ENCODE results near the gene IGF1R. TPM values are rescaled to one million over a fixed set of nuclear protein-coding genes. Genes with fewer than 3 reads are reported as not detected.

IGF1R gene
- total RNA-seq, 1 donor from 2014 or later = 62.7 TPM

GRCh38 chr15:98769867-98770266, 121.5 kb downstream of the IGF1R start:
- Histone ChIP-seq H3K4me3 (ENCODE audit: low read depth, low read length) (no peak overlapping the region), H3K36me3 (ENCODE audit: control insufficient read depth, insufficient read depth, low read length) (no peaks in the 10 kb centered on the region), H3K27me3 (ENCODE audit: control insufficient read depth, insufficient read depth, low read length) (no peaks in the 10 kb centered on the region)
- DNase-seq (ENCODE audit: low read depth) = no peak
- TF ChIP-seq, protein P1, sequence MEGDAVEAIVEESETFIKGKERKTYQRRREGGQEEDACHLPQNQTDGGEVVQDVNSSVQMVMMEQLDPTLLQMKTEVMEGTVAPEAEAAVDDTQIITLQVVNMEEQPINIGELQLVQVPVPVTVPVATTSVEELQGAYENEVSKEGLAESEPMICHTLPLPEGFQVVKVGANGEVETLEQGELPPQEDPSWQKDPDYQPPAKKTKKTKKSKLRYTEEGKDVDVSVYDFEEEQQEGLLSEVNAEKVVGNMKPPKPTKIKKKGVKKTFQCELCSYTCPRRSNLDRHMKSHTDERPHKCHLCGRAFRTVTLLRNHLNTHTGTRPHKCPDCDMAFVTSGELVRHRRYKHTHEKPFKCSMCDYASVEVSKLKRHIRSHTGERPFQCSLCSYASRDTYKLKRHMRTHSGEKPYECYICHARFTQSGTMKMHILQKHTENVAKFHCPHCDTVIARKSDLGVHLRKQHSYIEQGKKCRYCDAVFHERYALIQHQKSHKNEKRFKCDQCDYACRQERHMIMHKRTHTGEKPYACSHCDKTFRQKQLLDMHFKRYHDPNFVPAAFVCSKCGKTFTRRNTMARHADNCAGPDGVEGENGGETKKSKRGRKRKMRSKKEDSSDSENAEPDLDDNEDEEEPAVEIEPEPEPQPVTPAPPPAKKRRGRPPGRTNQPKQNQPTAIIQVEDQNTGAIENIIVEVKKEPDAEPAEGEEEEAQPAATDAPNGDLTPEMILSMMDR (IDR thresholded peaks at IDR 0.05; ENCODE audit: insufficient read depth, low read length, poor library complexity, severe bottlenecking) = no peak

DNA sequence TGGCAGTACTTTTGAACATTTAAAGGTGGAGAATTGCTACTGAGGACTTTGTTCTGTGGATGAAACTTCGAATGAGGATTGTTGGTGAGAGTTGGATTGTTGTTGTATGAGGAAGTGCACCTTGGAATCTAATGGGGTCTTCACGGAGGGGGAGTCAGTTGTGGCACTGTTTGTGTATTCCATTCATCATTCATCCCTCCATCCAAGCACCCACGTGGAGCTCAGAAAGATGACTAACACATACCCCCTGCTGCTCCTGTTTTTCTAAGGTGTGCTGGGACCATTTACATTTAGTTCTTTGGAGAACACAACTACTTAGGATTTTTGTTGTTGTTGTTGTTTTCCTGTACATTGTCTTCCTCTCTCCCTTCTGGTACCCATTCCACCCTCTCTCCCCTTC, 122.6 kb downstream of the IGF1R start:
- no peak overlapping the region for H3K4me3 ChIP-seq (ENCODE audit: low read depth, low read length)

DNA sequence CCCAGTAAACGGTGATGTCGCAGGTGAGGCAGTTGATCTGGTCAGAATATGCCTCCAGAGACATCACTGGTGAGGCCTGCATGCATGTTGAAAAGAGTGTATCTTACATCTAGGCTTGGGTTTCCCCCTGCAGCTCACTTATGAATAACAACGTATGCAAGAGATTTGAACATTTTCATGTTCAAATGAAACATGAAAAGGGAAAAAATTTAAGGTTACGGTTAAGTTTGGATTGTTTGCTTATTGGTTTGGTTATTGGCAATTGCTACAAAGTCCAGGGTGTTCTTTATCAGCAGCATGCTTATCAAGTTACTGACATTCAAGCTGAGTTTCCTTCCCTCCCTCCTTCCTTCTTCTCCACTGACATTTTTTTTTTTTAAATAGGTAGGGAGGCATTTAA, 123.2 kb downstream of the IGF1R start:
- no peak overlapping the region for H3K4me3 ChIP-seq (ENCODE audit: low read depth, low read length)
- TF ChIP-seq, protein P1 (IDR thresholded peaks at IDR 0.05; ENCODE audit: insufficient read depth, low read length, poor library complexity, severe bottlenecking) = no peak
- H3K27me3 ChIP-seq (ENCODE audit: control insufficient read depth, insufficient read depth, low read length) = no peaks in the 10 kb centered on the region
- no peak for DNase-seq (ENCODE audit: low read depth)
- H3K36me3 ChIP-seq (ENCODE audit: control insufficient read depth, insufficient read depth, low read length) = no peaks in the 10 kb centered on the region

More for the DNA sequence above, 122.6 kb downstream of the IGF1R start:
- no peak for DNase-seq (ENCODE audit: low read depth)
- TF ChIP-seq, protein P1 (IDR thresholded peaks at IDR 0.05; ENCODE audit: insufficient read depth, low read length, poor library complexity, severe bottlenecking) = no peak
- H3K36me3 ChIP-seq (ENCODE audit: control insufficient read depth, insufficient read depth, low read length) = no peaks in the 10 kb centered on the region
- no peaks in the 10 kb centered on the region for H3K27me3 ChIP-seq (ENCODE audit: control insufficient read depth, insufficient read depth, low read length)

- Histone ChIP-seq H3K4me3 (ENCODE audit: low read depth, low read length) (no peak overlapping the region), H3K27me3 (ENCODE audit: control insufficient read depth, insufficient read depth, low read length) (no peaks in the 10 kb centered on the region), H3K36me3 (ENCODE audit: control insufficient read depth, insufficient read depth, low read length) (no peaks in the 10 kb centered on the region)
- TF ChIP-seq, protein P1 (IDR thresholded peaks at IDR 0.05; ENCODE audit: insufficient read depth, low read length, poor library complexity, severe bottlenecking) = no peak
- DNase-seq (ENCODE audit: low read depth) = no peak
These were observed 124.6 kb downstream of the IGF1R start for GRCh38 chr15:98772895-98773294.

DNA sequence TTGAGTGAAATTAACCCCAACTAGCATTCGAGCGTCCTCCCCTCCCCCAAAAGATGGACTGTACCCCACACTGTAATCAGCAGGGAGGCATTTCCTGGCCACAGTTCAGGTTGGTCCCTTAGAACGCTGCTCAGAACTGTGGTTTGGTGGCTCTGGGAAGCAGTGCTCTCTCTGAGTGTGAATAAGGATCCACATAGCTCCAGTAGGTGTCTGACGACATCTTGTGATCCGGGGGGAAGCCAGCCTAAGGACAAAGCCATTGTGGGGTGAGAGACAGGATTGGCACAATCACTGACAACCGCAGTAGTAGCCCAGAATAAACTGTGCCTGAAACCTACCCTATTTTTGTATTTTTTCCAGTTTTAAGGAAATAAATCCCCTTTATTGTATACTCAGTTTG, 125.3 kb downstream of the IGF1R start:
- Histone ChIP-seq H3K27me3 (ENCODE audit: control insufficient read depth, insufficient read depth, low read length) (no peaks in the 10 kb centered on the region), H3K4me3 (ENCODE audit: low read depth, low read length) (no peak overlapping the region), H3K36me3 (ENCODE audit: control insufficient read depth, insufficient read depth, low read length) (no peaks in the 10 kb centered on the region)
- DNase-seq (ENCODE audit: low read depth) = no peak
- TF ChIP-seq, protein P1 (IDR thresholded peaks at IDR 0.05; ENCODE audit: insufficient read depth, low read length, poor library complexity, severe bottlenecking) = no peak

- DNase-seq (ENCODE audit: low read depth) = no peak
- H3K27me3 ChIP-seq (ENCODE audit: control insufficient read depth, insufficient read depth, low read length) = no peaks in the 10 kb centered on the region
- no peaks in the 10 kb centered on the region for H3K36me3 ChIP-seq (ENCODE audit: control insufficient read depth, insufficient read depth, low read length)
- no peak overlapping the region for H3K4me3 ChIP-seq (ENCODE audit: low read depth, low read length)
- TF ChIP-seq, protein P1 (IDR thresholded peaks at IDR 0.05; ENCODE audit: insufficient read depth, low read length, poor library complexity, severe bottlenecking) = no peak
These were observed 126.6 kb downstream of the IGF1R start for GRCh38 chr15:98774756-98775497.
